Stimulated activated CD4-positive, alpha-beta T cell treated with anti-CD3 and anti-CD28 coated beads, Interleukin-2, amount 100 ng/mL, for 24 hours (primary cell): ENCODE results near the gene FXYD5.
A peak's percentile ranks its signal among the peaks of the same experiment; 100 is the strongest.
"Not testable (repeated sequence)": the region's sequence is repeated elsewhere in the genome, so short reads cannot be mapped to it uniquely, and the experiment has no call there.

Source experiments
- DNase-seq, 2 donors: peaks; one replicate each; pipeline ENCODE4 v3.0.0-alpha.2; 2020

Gene FXYD5

DNA sequence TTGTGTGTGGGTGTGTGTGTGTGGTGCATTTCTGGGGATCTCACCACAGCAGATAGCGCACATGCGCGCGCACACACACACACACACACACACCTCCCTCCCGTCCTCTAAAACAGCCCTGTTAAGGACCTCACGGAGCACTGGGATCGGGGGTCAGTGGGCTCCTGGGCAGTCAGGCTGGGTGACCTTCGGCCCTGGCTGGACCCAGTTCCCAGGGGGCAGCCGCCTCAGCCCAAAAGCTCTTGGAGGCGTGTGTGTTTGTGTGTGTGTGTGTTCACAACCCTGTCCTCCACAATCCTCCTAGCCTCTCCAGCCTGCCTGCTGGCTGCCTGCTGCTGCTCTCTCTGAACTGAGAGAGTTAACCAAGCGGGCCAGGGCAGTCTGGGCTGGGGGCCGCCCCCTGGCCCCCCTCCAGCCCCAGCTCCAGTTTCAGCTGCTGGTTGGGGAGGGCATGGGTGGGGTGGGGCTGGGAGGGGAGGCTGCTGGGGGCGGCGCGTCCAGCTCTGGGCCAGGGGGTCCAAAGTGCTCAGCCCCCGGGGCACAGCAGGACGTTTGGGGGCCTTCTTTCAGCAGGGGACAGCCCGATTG, 16.1 kb upstream of the FXYD5 start, which contains the start of gene FXYD1:
TSS of gene FXYD1 (plus strand) at position 520 of the 588 bp plus-strand sequence. CDS start 1,256 bp downstream, outside the sequence.
- no peak for DNase-seq

DNA sequence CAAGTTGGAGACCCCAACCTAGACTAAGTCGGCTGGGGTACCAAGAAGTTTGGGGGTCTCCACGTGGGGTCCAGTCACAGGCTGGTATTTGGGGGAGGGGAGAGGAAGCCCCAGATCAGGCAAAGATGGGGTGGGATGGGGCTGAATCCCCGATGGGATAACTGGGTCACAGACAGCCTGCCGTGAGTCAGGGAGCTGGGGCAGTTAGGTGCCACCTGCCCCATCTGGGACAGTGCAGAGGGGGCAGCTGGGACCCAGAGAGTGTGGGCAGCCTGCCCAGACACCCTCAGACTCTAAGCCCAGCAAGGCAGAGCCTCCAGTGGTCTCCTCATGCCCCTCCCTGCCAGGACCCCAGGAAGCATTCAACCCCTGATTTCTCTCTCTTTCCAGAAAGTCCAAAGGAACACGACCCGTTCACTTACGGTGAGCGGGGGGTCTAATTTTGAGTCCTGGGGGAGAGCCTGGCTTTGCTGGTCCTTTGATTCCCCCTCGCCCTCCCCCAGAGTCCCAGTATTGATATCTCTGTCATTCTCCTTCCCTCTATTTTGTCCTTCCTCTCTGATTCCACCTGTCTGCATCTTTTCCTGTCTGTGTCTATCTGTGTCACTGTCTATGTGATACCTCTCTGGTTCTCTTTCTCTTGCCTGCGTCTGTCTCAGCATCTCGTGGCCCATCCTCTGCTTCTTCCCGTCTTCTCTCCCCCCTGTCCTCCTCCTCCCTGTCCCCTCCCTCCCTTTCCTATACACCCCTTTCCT, 14.2 kb upstream of the FXYD5 start:
- no peak for DNase-seq

DNA sequence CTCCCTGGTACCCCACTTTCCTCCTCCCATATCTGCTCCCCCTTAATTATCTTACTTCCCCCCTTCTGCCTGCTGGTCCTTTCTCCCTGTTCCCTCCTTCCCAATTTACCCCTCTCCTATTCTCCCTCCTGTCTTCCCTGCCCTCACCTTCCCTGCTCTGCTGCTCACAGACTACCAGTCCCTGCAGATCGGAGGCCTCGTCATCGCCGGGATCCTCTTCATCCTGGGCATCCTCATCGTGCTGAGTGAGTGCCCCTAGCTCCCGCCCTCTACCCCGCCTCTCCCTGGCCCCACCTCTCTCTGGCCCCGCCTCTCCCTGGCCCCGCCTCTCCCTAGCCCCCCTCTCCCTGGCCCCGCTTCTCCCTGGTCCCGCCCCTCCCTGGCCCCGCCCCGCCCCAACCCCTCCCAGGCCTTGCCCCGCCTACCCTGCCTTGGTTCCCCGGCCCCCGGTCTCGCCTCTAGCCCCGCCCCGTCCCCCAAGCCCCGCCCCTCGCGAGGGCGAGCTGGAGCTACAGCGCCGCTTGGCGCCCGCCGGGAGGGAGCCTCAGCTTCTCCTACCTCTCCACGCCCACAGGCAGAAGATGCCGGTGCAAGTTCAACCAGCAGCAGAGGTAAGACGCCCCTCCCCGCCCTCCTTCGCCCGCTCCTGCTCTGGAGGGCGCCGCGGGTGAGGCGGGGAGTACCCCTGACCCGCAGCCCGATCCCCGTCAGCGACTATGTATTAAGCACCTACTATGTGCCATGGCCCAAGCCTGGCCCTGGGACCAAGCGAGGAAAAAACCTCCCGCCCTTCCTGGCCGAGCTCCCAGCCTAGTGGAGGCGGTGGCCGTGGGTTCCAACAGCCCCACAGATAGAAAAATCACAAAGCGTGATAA, 13.3 kb upstream of the FXYD5 start:
- peak; percentile 97 to 99 for DNase-seq

DNA sequence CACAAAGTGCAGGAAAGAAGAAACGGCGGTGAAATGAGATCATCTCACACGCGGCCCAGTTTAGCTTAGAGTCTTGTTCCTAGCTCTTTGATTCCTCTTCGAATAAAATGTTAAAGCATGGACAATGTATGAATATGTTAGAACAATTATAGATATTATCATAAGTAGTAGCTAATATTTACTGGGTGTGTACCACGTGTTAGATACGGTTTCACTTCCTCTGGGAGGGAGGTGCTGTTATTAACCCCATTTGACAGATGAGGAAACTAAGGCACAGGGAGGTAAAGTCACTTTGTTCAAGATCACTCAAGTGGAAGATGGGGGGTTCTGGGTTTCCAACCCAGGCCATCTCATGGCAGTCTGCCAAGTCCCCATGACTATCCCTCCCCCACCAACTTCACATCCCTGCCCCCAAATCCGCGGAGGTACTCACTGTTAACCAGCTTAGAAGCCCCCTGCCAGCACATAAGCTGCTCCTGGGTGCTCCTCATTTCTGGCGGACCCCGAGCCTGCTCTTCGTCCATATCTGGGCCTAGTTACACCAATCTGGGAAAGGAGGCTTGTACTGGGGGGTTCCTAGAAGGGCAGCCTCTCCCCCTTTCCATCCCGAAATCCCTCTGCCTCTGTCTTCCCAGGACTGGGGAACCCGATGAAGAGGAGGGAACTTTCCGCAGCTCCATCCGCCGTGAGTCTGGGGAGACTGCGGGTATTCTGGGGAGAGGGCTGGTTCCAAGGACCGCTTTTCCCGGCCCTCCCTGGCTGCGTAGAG, 12.5 kb upstream of the FXYD5 start:
- DNase-seq, result peak in 1 of 2 donors; percentile 10

DNA sequence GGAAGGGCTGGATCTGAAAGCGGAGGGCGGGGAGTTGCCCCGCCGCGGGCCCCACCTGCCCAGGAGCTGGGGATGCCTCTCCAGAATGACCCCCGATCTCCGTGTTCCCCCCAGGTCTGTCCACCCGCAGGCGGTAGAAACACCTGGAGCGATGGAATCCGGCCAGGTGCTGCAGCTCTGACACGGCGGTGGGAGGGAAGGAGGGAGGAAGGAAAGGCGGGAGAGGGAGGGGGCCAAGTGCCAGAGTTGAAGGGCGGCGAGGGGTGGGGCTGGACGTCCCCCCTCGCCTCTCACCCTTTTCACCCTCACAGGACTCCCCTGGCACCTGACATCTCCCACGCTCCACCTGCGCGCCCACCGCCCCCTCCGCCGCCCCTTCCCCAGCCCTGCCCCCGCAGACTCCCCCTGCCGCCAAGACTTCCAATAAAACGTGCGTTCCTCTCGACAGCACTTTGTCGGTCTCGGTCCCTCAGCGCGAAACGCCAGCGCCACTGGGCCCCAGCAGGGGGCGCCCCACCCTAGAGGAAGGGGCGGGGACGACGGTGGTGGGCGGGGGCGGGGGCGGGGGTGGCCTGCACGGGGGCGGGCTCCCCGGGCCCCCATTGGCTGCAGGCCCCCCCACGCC, 11.8 kb upstream of the FXYD5 start:
- peak; percentile 74 for DNase-seq

DNA sequence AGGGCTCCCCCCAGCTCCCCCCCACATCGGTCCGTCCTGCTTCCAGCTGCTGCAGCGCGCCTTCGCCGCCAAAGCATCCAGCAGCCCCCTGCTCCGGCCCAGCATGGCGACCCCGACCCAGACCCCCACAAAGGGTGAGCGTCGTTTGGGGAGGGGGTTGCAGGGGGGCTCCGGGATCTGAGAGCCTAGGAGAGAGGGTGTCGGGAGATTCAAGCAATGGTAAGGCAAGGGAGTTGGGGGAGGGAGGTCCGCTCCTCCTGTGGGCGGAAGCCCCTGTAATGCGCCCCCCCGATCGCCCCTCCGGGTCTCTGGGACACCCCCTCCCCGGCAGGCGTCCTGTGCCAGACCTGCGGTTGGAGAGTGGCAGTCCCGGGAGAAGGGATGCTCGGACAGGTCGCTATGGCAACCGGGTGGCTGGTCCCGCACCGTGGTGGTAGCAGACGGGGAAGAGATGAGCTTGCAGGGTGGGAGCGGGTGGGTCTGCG, 11.3 kb upstream of the FXYD5 start, which contains the start of gene FXYD7:
TSS of gene FXYD7 (plus strand) at position 25 of the 485 bp plus-strand sequence. CDS start at position 104, 79 bp downstream.
- no peak for DNase-seq

DNA sequence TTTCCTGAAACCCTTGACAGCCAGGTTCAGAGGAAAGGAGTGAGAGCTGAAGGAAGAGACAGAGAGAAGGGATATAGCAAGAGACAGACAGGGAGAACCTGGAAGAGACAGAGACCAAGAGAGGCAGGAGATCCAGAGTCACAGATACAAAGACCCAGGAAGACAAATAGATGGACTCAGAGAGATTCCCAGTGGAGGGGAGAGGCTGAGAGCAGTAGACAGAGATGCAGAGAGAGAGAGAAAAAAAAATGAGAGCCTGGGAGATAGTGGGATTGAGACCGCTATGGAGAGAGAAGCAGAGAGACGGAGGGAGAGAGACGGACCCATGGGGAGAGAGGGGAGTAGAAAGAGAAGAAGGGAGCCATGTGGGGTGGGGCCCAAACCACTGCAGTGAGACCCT, 10.7 kb upstream of the FXYD5 start:
- DNase-seq, result no peak

DNA sequence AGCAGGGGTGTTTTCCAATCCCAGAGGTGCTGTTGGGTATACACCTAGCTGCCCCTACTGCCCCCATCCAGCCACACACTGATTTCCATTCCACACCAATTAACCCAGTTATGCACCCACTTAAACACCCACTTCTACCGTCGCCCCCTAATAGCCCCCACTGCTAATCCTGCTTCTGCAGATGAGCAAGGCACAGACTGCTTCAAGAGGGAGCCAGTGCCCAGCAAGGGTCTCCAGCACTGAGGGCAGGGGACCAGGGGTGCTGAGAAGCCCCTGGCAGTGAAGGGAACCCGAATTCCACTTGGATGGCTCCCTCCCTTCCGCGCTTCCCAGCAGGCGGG, 10.3 kb upstream of the FXYD5 start:
- DNase-seq, result no peak

DNA sequence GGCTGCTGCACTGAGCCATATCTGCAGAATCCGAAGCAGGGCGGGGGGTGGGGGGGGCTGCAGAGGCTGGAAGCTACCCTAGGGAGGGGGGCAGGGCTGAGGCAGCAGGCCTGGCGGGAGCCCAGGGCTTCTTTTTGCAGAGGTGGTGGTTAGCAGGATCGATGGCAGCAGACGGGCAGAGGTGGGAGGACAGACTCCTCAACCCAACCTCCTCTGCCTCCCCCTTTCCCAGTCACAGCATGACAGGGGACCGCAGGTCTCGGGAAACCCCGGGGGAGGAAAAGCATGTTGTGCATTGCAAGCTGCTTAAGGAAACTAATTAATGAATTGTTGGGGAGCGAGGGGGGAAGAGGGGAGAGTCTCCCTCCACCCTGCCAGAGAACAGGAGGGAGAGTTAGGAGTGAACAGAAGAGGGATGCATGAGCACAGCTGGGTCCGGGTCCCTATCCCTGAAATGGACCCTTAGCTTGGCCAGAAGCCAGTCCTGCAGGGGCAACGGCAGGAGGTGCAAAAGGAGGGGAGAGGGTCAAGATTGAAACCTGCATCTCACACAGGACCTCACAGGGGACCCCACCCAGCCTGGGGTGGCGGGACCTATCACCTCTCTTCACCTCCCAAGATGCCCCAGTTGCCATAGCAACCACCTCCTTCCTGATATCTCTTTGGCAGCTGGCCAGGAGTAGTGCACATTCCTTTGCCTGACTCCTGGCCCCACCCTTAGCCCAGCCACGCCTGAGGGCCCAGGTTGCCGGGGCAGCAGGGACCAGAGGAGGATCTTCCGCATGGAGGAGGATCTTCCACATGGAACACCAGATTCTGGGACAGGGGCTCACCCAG, 9.7 kb upstream of the FXYD5 start:
- no peak for DNase-seq

DNA sequence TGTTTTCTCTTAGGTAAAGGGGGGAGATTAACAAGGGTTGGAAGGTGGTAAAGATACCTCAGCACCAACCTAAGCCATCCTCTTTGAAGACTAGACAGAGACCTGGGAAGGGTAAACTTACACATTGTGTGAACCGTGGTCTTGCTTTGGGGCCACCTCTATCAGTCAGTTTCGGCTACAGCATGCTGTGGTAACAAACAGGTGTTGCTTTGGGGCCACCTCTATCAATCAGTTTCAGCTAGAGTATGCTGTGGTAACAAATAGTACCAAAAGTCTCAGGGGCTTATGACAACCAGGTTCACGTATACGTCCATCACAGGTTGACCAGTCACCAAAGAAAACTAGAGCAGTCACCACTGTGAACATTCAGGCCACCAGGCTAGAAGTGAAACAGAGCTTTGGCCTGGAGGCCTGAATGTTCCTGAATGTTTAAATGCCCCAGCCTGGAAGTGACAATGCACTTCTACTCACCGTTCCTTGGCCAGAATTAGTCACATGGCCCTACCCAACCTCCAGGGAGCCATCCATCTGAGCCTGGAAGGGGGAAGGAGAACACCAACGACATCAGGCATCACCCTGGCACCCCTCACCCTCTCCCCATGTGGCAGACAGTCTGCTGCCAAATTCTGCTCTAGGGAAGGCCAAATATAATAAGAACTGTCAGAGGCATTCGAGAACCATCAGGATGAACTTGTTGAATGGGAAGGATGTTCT, 7.6 kb upstream of the FXYD5 start:
- no peak for DNase-seq

DNA sequence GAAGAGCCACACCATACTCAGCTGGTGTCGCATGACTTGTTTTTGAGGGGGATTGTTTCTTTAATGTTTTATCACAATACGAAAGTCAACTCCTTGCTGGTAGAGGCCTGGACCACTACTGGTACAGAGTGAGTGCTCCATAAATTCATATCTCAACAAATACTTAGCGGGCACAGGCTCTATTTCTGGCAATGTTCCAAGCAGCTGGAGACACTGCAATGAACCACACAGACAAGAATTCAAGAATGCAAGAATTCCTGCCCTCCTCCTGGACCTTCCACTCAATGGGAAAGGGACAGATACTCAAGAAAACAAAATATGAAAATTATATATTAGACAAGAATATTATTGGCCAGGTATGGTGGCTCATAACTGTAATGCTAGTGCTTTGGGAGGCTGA, 5.1 kb upstream of the FXYD5 start:
- no peak for DNase-seq

DNA sequence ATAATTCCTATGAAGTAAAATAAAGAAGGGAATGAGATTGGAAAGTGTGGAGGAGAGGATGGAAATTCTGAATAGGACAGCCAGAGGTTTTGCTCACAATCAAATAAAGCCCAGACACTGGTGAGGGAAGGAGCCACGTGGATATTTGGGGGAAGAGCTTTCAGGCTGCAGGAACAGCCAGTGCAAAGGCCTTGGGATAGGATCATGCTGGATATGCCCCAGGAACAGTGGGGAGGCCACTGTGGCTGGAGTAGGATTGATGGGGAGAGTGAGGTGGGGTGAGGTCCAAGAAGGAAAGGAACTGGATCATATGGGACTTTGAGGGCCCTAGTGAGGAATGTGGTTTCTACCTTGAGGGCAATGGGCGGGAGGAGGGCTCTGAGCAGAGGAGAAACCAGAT, 4.1 kb upstream of the FXYD5 start:
- no peak for DNase-seq

DNA sequence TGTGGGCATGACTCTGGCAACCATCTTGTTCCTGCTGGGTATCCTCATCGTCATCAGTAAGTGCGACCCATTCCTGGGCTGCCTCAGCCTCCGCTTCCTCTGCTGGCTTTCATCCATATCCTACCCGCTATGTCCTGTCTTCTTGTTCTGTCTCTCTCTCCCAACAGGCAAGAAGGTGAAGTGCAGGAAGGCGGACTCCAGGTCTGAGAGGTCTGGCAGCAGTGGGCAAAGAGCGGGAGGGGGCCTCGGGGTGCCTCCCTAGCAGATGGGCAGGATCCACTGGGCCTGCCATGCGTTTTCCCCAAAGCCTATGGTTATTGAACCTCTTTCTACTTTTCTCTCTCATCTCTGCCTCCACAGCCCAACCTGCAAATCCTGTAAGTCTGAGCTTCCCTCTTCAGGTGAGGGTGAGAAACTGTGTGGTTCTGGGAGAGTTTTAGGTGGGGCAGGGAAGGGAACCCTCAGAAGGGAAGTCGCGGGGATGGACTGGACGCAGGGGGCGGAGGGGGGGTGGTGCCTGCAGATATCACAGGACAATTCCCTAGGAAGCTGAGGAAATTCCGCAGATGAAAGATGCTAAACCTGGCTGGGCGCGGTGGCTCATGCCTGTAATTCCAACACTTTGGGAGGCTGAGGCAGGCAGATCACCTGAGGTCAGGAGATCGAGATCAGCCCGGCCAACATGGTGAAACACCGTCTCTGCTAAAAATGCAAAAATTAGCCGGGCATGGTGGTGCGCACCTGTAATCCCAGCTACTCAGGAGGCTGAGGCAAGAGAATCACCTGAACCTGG, 3.1 kb upstream of the FXYD5 start:
- DNase-seq, result no peak

DNA sequence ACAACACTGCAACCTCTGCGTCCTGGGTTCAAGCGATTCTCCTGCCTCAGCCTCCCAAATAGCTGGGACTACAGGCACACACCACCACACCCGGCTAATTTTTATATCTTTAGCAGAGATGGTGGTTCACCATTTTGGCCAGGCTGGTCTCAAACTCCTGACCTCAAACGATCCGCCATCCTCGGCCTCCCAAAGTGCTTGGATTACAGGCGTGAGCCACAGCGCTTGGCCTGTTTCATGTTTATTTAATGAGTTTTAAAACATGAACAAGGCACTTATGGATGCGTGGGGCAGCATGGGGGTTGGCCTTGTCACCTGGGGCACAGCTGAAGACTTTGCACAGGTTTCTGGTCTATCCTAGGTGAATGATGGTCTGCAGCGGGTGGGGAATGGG, 1.4 kb upstream of the FXYD5 start:
- not testable (repeated sequence) for DNase-seq

DNA sequence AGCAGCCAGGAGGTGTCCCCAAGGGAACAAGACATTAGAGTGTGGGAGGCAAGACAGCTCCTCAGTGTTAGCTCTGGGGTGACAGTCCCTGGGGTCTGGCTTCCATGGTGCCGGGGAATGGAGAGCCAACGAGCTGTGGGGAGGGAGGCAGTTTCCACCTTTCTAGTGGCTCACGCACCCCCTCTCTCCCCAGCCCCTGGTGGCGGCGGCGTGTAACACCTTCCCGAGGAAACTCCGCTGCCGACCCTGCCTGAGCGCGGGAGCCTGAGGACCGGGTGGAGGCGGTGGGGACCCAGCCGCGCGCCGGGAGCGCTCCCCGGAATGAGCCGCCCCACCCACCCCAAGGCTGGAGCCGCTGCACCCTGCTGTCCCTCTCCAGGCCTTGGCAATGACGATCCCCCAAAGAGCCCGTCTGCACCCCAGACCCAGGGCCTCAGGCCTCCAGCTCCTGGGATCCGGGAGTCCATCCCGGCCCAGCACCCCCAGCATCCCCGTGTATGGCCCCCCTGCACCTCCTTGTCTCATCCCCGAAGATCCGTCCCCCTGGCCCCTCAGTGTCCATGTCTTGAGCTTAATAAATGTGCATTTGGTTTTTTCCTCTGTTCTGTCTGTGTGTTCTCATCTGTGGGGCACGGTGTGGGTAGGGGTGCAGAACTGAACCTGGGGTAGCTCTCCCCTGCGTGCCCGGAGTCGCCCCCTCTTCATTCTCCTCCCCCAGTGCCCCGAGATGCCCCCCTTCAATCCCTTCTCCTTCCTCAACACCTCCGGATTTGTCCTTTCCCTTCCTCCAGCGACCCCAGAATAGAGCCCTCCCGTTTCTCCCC, 622 bp upstream of the FXYD5 start:
- DNase-seq, result peak; percentile 83 to 84

DNA sequence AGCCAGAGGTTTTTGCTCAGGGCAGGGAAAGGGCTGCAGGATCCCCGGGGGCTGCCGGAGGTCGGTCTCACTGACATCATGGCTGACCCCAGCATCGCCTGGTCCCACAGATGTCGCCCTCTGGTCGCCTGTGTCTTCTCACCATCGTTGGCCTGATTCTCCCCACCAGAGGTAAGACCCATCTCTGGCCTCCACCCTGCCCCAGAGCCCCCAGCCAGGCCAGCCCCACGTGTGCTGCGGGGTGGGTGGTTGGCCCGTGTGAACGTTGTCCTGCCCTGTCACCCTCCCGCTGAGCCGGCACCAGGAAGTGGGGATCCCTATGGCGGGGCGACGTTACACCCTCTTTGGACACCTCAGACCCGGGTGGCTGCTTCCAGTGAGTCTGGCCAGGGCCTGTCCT, 906 bp downstream of the FXYD5 start:
- DNase-seq, result peak; percentile 53 to 57

DNA sequence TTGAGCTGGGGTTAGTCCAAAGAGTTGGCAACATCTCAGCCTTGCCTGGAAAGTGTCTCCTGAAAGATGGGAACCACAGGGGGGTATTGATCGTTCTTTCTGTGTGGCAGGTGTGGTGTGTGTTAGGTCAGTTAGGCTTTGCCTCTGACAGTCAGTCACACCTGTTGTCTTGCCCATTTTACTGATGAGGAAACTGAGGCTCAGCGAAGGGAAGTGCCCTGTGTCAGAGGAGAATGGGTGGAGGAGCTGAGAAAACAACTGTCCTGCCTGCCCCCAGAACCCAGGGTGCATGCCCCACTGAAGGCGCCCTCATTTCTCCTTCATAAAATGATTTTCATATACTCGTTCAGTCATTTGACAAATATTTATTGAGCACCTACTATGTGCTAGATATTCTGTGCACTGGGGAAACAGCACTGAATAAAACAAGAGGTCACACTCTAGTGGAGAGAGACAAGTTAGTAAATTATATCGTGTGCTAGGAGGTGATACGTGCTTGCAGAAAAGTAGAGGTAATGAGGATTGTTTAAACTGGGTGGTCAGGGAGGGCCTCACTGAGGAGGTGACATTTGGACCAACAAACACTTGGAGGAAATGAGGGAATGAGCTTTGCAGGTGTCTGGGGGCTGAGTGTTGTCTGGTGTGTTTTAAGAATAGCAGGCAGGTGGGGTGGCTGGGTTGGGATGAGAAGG, 1.6 kb downstream of the FXYD5 start:
- no peak for DNase-seq

DNA sequence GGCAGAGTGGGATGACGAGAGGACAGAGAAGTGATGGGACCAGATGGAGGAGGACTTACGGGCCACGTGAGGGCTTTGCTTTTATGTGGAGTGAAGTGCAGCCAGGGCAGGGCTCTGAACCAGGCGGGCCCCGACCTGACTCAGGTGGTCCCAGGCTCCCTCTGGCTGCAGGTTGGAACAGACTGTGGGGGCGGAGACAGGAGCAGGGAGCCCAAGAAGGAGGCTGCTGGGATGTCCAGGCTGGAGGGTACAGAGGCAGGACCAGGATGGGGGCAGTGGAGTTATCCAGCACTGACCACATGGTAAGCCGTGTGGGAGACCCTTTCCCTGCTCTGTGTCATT, 2.1 kb downstream of the FXYD5 start:
- DNase-seq, result no peak
